Stimulated activated CD4-positive, alpha-beta T cell treated with anti-CD3 and anti-CD28 coated beads, TNF-alpha, amount 100 ng/mL, for 48 hours (primary cell): ENCODE data around the gene RAMACL.
A peak's percentile ranks its signal among the peaks of the same experiment; 100 is the strongest.
"Not testable (repeated sequence)": the region's sequence is repeated elsewhere in the genome, so short reads cannot be mapped to it uniquely, and the experiment has no call there.

Source experiments
- DNase-seq, 3 donors: peaks; one replicate each; pipeline ENCODE4 v3.0.0-alpha.2; 2020; ENCODE audit warnings: low read depth in 3 of 3

RAMACL gene

DNA sequence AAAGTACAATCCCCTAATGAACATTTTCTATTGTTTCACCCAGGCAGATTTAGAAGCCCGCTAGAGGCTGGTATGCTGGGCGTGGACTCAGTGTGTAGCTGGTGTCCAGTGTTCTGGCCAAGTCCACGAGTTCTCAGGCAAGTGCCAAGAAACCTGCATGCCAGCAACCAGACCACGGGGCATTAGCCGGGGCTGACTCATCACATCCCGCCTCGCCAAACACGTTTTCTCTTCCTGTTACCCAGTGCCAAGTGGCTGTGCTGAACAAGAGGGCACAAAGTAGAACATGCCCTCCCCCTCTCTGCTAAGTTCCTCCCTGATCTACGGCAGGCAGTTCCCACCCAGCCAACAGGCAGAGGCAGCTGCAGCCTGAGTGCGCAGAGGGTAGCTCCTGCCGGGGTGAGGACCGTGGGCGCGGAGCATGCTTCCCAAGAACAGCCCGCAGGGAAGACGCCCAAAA, 29.6 kb downstream of the RAMACL start:
- no peak for DNase-seq

DNA sequence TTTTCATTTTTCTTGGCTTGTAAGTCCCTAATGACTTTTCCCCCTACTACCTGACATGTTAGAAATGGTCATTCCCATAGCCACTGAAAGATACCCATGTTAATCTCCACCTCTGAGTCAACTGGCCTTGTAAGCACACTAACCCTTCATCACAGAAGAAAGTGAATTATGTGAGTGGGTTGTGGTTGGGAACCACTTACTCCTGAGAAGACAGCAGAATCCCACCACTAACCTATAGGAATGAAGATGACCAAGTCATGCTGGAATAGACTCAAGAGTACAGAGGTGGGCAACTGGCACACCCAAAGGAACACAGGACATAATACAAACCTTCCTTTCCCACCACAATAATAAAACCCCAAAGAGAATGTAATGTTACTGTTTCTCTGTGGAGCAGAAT, 30.1 kb downstream of the RAMACL start:
- no peak for DNase-seq

DNA sequence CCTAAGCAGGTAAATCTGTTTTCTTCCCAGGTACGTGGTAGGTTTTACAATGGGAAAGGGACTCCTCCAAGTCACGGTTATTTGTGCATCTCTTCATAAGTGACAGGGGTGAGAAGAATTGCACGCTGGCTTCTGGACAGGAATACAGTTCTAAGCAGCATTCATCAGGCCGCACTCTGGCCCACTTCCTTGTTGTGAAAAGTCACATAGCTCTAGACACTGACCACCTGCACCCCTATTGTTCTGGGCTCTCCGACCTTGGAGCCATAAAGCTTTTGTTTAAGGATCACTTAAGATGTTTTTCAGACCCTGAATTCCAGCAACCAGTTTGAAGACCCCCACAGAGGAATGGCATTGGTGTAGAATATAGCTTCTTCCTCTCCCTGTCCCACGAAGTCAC, 31.4 kb downstream of the RAMACL start:
- DNase-seq = no peak

DNA sequence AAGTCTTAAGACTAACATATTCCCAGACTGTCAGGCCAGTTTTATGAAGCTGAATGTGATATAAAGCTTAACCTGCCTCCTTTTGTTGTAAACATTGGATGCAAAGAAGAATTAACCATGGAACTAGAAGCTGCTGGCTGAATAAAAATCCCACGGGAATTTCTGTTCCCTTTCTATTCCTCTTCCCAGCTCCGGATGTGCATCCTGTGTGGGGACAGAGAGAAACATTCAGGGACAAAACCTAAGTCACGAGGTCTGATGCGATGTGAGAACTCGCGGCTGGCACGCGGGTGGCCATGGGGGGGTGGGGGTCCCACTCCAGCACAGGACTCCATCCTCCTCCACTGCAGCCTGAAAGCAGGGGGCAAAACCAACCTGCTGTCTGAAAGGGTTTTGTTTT, 32.2 kb downstream of the RAMACL start:
- DNase-seq = no peak

DNA sequence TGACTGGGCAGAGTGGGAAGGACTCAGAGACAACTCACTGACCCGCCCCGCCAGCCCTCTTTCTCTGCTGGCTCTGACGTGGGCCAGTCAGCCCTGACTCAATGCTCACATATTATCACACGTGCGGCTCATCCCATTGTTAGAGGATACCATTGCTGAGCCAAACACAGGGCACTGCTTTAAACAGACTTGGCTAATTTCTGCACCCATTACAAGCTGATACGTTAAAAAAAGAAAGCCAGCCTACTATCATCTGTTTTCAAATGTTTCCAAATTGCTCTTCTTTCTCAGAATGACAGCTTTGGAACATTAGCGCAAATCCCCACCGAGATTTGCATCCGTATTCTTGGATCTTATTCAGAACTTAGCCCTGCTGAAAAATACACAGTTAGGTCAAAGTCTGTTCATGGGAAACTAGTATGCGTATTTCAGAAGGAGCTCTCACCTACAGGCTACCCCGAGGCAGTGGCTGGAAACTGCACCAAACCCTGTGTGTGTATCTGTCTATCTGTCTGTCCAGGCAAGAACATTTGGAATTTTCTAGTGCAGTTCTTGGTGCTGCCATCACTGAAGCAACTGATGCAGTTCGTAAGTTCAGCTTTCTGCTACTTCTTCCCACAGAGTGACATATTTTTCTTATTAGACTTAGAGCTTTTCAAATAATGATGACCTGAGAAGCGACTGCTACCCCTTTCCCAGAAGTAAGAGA, 32.8 kb downstream of the RAMACL start:
- DNase-seq = no peak

DNA sequence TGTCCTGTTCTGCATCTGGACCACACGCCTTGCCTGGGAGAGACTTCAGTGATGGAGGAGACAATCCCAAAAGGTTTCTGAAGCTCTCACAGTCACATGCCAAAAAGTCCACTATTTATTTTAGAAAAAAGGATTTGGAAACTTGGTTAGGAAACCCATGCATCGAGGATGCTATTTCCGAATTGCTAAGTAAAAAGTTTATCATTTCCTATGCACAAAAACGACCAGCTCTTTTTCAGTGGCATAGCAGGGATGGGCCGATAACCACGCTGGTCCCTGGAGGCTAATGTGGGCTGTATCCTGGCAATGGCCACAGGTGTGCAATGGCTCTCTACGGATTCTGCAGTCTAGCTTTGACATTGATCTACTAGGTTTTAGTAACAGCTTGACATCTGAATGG, 33.9 kb downstream of the RAMACL start:
- no peak for DNase-seq

DNA sequence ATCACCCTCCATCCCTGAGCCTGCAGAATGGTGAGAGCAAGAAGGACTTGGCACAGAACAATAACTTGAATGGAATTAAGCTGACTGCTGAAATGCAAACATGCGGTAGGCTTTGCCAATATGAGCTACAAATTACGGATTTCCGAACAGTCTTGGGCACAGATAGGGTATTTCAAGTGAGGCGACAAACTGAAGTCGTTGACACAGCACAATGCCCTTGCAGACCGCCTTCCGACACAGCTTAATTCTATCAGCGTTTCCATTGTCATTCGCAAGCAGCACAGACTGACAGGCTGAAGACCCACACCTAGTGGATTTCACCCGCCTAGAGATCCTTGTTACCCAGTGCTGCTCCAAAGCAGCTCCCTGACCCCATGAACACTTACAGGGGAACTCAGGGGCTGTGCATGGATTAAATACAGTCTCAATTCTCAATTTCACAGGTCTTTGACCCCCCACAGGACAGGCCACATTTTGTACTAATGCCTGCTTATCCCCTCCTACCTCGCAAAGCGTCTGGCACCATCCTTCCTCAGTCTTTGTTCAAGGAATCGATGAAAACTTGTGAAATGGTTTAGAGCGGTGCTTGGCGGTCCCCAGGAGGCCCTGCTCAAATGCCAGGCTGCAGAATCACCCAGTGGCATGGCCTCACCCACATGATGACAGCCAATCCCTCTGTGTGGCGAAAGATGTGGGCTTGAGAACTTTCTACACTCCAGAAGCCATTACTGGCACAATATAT, 34.6 kb downstream of the RAMACL start:
- DNase-seq = no peak

DNA sequence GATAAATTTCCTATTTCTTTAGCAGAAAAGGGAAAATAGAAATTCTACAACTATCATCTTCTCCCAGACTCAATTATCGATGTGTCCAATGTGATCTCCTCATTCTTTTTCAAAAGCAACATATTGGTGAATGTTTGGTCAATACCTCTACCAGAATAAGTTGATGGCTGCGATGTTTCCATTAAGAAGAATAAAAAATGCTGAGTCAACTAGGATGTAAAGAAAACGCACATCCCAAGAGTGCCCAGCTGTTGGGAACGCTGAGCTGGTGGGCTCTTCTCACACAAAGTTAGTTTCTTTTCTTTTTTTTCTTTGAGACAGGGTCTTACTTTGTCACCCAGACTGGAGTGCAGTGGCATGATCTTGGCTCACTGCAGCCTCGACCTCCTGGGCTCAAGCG, 39.8 kb downstream of the RAMACL start:
- DNase-seq = no peak

DNA sequence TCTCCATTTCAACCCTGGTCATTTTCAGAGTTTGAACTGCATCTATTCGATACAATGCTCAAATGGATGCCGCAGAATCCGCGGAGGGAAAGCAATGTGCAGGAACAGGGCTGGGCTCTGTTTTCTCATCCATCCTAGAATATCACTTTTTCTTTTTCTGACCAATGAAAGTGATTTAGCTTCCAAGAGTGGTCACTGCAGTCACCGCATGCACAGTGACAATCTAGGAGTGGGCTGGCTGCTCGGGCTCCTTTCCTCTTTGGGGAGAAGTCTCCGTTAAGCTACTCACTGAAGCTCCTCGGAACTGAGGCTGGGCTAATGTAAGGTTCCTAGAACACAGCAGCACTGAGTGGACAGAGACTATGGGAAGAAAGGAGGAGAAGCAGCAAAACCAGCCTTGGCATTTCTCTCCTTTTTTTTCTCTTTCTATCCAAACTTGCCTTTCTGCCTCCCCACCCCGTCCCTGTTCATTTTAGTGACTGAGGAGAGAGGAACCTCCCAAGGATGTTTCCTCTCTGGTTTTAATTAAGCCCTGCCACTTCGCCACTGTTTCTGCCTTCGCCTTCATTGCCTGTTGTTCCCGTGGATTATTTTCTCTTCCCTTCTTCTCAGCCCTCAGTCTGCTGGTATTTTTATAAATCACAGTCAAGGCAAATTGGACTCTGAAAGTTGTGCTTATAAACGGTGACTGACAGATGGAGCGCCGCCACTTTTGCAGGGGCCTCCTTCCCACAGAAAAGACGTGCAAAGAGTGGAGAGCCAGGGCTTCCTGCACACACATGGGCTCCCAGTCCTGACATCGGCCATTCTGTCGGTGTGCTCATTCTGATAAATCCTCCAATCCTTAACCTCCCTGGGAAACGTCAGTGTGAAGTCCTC, 41.1 kb downstream of the RAMACL start:
- no peak for DNase-seq

DNA sequence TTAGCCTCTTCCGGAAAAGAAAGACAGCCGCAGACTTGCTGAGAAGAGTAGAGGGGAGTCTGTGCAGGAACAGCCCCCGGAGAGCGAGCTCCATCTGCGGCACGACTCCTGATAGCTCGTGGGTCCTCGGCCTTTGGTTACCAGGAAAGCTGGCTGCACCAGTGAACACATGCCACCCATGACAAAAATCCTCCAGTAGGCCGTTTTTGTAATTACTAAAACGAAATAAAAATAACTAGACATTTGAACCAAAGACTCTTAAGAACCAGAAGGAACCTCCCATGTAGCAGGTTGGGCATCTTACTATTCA, 42.2 kb downstream of the RAMACL start:
- DNase-seq = no peak

DNA sequence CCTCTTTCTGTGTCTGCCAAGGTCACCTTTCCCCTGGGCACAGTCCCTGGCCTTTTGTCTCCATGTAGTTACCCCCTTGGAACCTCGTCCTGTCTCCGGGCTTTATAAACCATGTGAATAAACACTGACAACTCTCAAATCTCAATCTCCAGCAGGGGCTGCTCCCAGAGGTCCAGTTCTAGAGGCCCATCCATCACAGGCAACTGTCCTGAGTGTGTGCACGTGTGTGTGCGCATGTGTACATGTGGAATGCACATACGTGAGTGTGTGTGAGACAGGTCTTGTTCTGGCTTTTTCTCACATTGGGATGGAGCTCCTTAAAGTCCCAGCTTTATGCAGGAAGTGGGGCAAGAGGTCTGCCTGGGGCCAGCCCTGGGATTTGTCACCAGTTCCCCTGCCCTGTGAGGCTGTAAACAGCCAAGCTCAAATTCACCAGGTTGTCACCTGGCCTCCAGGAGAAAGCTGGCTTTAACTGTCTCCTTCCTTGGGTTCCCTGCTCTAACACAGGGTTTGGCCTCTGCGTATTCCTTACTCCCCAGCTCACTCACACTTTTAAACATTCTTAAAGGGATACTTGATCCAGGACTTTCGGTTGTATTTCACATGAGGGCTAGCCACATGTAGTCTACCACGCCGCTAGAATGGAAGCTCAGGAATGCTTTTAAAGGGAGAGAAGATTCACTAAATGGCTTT, 42.7 kb downstream of the RAMACL start:
- no peak for DNase-seq

DNA sequence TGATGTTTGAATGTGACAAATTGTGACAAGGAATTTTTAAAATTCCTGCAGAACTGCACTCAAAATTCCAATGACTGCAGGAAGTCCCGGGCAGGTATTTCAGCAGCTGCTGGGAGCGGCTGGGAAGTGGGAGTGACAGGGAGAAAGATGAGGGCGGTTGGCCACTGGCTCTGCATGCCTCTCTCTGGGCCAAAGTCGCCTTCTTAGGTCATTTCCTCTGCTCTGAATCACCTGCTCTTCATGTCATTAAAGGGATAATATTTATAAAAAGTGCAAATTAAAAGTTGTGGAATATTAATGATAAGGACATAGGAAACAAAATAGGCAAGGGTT, 43.9 kb downstream of the RAMACL start:
- no peak for DNase-seq

DNA sequence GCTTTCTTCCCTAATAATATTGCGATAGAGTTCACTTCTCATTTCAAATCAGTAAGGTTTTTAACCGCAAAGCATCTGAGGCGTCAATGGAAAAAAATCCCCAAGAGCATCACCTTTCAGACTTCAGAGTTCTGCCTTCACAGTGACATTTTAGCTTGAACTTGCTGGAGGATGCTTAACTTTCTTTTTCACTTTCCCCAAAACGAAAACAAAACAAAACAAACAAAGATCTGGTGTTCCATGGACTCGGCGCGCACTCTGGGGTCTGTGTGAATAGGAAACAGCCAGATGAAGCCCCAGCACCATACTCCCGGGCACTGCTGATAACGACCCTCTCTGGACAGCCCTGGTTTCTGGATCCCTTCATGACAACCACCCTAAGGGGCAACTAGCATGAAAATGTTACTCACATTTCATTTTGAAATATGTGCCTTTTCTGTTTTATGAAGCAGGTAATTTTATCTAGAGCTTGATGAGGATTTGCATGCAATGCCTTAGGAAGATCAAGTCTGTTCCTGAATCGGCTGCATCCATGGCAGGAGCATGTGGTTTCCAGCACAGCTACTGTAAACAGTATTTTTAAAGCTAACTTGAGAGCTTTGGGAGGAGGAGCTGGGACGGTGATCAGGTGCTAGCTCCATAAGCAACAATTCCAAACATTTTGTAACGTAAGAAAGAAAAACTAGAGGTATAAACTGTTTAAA, 44.5 kb downstream of the RAMACL start:
- DNase-seq = no peak

DNA sequence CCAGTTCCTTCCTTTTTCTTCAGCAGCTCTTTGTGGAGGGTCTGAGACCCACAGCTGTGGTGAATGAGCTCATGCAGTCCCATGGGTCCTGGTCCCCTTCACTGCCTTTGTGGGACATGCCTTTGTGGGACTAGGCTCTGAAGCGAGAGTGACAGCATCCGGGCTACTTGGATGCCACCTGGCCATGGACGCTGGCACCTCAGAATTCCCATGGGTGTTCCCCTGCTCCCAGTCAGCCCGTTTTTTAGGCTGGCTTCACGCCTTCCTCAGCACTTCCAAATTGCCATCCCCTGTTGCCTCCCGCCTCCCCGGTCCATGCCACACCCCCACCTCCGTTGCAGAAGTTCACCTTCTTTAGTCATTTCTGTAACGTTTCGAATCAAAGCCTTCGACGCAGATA, 45.1 kb downstream of the RAMACL start:
- no peak for DNase-seq

DNA sequence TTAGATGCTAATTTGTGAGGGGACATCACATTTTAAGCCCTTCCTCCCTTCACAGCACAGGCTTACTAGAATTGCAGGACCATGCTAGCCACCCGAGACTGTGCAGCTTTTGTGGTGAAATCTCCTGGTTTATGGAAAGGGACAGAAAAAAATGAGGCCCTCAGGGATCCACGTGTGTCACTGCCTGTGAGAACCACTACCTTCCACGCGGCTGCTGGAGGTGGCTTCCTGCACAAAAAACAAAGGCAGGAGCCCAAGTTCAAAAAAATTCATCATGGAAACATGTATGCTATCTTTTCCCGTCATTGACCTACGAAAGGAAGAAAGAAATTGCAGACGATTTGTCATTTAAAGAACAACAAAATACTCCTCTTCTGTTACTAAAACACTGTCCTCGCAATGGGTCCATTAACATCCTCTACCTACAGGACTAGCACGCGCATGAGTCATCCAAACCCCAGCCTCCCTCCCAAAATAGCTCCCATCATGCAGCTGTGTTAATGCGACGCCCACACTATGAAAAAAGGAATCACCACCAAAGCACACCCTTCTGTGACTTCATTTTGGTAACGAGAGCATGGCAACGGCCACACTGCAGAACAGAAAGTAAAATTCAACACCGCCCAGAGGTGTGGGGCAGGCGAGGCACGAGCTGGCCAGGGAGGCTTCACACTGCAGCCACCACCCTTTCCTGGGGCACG, 45.7 kb downstream of the RAMACL start:
- peak; percentile 29 to 53 (median 38) for DNase-seq

DNA sequence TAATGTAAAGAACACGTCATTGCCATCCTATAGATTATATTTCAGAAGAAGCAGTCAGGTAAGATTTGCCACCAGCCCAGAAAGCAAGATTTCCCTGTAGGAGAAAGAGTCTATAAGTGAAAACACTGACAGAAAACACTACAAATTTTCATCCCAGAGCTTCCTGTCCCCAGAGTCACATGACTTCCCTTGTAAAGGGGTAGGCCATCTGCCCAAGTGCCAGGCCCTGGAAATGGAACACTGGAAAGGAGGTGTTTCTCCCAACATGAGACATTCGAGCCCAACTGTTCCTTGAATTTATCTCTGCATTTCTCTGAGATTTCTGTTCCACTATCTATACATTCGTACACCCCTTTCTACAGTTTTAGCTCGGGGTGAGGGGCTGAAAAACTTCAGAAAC, 46.9 kb downstream of the RAMACL start:
- DNase-seq = no peak

DNA sequence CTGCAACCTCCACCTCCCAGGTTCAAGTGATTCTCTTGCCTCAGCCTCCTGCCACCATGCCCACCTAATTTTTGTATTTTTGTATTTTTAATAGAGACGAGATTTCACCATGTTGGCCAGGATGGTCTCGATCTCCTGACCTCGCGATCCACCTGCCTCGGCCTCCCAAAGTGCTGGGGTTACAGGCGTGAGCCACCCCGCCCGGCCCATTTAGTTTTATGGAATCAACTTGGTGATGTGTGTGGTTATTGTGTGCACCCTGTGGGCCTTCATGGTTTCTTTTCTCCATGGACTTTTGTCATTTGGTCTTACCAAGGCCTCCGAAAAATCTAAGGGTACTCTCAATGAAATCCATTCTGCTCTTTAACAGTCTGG, 47.5 kb downstream of the RAMACL start:
- not testable (repeated sequence) for DNase-seq

DNA sequence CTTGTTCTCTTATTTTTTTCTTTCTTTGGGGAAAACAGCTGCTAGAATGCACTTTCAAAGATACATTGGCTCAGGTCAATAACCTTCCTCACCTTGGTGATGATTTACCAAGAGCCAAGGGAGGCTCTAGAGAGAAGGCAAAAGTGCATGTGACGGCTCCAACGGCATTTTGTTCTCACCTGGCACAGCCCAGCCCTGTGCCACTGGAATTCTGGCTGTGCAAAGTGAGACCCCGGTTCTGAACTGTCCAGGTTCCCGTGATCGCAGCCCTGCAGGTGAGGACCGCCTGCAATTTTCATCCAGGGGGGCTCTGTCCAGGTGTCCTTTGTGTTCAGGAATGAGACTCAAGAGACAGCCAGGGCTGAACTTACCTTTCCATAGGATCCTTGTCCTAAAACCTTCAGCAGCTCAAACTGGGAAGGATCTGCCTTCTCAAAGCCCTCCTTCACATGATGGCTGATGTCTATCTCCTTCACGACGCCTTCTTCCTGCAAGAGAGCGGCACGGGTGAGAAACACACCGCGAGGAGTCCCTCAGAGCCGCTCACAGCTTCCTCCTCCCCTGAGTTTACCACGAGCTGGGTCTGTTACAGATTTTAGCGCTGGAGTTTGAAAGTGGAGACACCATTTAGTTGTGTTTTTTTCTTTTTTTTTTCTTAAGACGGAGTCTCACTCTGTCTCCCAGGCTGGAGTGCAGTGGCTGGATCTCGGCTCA, 48.0 kb downstream of the RAMACL start:
- no peak for DNase-seq

DNA sequence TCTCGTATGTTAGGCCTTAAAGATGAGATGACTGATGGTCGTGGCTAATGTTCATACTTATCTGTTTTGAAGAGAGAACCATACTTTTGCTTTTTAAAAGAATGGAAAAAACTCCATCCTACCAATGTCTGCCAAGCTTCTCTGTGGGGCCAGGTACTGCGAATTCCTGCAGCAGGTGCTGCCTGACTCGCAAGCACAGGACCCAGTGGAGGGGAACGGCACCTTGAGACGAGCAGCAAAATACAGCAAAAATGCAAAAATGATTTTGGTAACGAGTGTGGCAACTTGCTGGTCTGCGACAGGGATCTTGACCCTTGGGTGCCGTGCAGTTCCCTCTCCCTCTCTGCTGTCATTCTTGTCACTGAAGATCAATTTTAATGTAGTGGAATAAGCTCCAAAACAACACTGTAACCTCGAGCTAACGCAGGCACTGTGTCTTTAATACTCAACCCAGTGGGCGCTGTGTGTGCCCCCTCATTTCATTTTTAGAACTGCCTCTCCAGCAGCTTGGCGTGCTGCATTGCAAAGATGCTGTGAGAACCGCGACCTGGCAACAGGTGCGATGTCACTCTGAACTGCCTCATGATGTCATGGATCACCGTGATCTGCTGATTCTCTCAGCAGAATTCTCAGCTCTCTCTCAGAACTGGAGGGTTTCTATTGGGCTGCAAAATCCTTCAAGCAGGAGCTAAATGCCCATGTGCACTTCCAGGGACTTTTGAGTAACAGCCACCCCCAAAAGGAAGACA, 51.6 kb downstream of the RAMACL start:
- DNase-seq = no peak
